ENCODE measurements around the gene MOGAT1.

GRCh38 chr2:222669353-222669752 is 2.1 kb upstream of the MOGAT1 start:
- TF ChIP-seq CTCF (IDR thresholded peaks at IDR 0.05; ENCODE audit: insufficient read depth, low read depth, low read length) (no peak), EZH2 (IDR thresholded peaks at IDR 0.05; ENCODE audit: insufficient read depth, low read length) (no peak)
